ENCODE measurements around the gene TCF4. TPM values are rescaled to one million over a fixed set of nuclear protein-coding genes. Genes with fewer than 3 reads are reported as not detected.
A peak's percentile ranks its signal among the peaks of the same experiment; 100 is the strongest.

TCF4 gene
- total RNA-seq, 2 experiments from 2014 or later = 75.9 to 76.0 TPM

GRCh38 chr18:55515214-55515613 lies 72.8 kb downstream of the TCF4 start:
- peaks cover 40% of the 10 kb centered on the region; the same call in 1 of the 2 replicates for H3K79me2 ChIP-seq (ENCODE audit: insufficient read depth, low read depth, low read length)
- no peak overlapping the region for H3K4me3 ChIP-seq (ENCODE audit: low read depth, low read length, poor library complexity, severe bottlenecking)
- ChIA-PET CTCF (ENCODE audit: unreplicated experiment) (no interaction called here), POLR2A (interaction anchor here (0.5 kb wide), 1 partner anchor 72 kb away, joined by 3 read pairs; no protein-coding TSS in a partner anchor)
- BruUV-seq (replicated peaks) = no TSS peak
- no peaks in the 10 kb centered on the region for H3K9me3 ChIP-seq (ENCODE audit: low read length)
- intact Hi-C loops (cut with micrococcal nuclease; ENCODE audit: unreplicated experiment) = no loop called here
- H3K36me3 ChIP-seq (ENCODE audit: insufficient read depth, low read length) = peaks cover 7% of the 10 kb centered on the region; the same call in 1 of the 2 replicates
- no peak overlapping the region for H3K4me2 ChIP-seq (ENCODE audit: low read length)
- no peak for TF ChIP-seq CTCF (conservative IDR thresholded peaks at IDR 0.05; ENCODE audit: low read length)
- H3K4me1 ChIP-seq (ENCODE audit: insufficient read depth, low read length, poor library complexity, severe bottlenecking) = peaks cover 65% of the 10 kb centered on the region
- no peak overlapping the region for H3K27ac ChIP-seq (ENCODE audit: low read depth, low read length, poor library complexity, severe bottlenecking)
- no peaks in the 10 kb centered on the region for H4K20me1 ChIP-seq (ENCODE audit: insufficient read depth, low read length)
- no peak for DNase-seq (ENCODE audit: low spot score)
- H3K9me2 ChIP-seq (ENCODE audit: insufficient read depth, low read length) = no peaks in the 10 kb centered on the region
- H2AFZ ChIP-seq (ENCODE audit: low read length) = no peak overlapping the region

- Histone ChIP-seq H3K36me3 (ENCODE audit: insufficient read depth, low read length) (peaks cover 7% of the 10 kb centered on the region; the same call in 1 of the 2 replicates), H3K27ac (ENCODE audit: low read depth, low read length, poor library complexity, severe bottlenecking) (peak overlapping the region; percentile 28), H3K4me3 (ENCODE audit: low read depth, low read length, poor library complexity, severe bottlenecking) (no peak overlapping the region), H3K79me2 (ENCODE audit: insufficient read depth, low read depth, low read length) (peaks cover 49% of the 10 kb centered on the region; the same call in 1 of the 2 replicates), H3K4me2 (ENCODE audit: low read length) (peak overlapping the region; percentile 39), H3K9me3 (ENCODE audit: low read length) (no peaks in the 10 kb centered on the region), H3K9me2 (ENCODE audit: insufficient read depth, low read length) (no peaks in the 10 kb centered on the region), H3K4me1 (ENCODE audit: insufficient read depth, low read length, poor library complexity, severe bottlenecking) (peaks cover 58% of the 10 kb centered on the region), H2AFZ (ENCODE audit: low read length) (no peak overlapping the region), H4K20me1 (ENCODE audit: insufficient read depth, low read length) (no peaks in the 10 kb centered on the region)
- no TSS peak for BruUV-seq (replicated peaks)
- ChIA-PET POLR2A (interaction anchor here (0.6 to 1.1 kb wide), 5 partner anchors 13 to 1263 kb away, joined by 3 to 4 read pairs (median 3); no protein-coding TSS in a partner anchor), CTCF (ENCODE audit: unreplicated experiment) (no interaction called here)
- no peak for TF ChIP-seq EZH2phosphoT487 (IDR thresholded peaks at IDR 0.05; ENCODE audit: borderline replicate concordance, low read depth, low read length)
- no peak for TF ChIP-seq CTCF (conservative IDR thresholded peaks at IDR 0.05; ENCODE audit: low read length)
- no peak for DNase-seq (ENCODE audit: low spot score)
- intact Hi-C loops (cut with micrococcal nuclease; ENCODE audit: unreplicated experiment) = loop anchor here (5.0 kb wide), 1 partner anchor 36 kb away; no protein-coding TSS in a partner anchor
Measured at GRCh38 chr18:55513161-55513560, 74.8 kb downstream of the TCF4 start.

GRCh38 chr18:55511277-55511676 lies 76.7 kb downstream of the TCF4 start:
- no TSS peak for BruUV-seq (replicated peaks)
- Histone ChIP-seq H3K79me2 (ENCODE audit: insufficient read depth, low read depth, low read length) (peaks cover 58% of the 10 kb centered on the region; the same call in 1 of the 2 replicates), H4K20me1 (ENCODE audit: insufficient read depth, low read length) (no peaks in the 10 kb centered on the region), H3K36me3 (ENCODE audit: insufficient read depth, low read length) (no peaks in the 10 kb centered on the region), H2AFZ (ENCODE audit: low read length) (peak overlapping the region; percentile 23; the same call in 1 of the 2 replicates), H3K4me3 (ENCODE audit: low read depth, low read length, poor library complexity, severe bottlenecking) (peak overlapping the region; percentile 63), H3K9me3 (ENCODE audit: low read length) (no peaks in the 10 kb centered on the region), H3K4me1 (ENCODE audit: insufficient read depth, low read length, poor library complexity, severe bottlenecking) (peaks cover 62% of the 10 kb centered on the region), H3K9me2 (ENCODE audit: insufficient read depth, low read length) (no peaks in the 10 kb centered on the region), H3K4me2 (ENCODE audit: low read length) (peak overlapping the region; percentile 87), H3K27ac (ENCODE audit: low read depth, low read length, poor library complexity, severe bottlenecking) (peak overlapping the region; percentile 81)
- CTCF ChIA-PET (ENCODE audit: unreplicated experiment) = interaction anchor here (1.5 kb wide), 1 partner anchor 96 kb away, joined by 3 read pairs; no protein-coding TSS in a partner anchor
- TF ChIP-seq CTCF (conservative IDR thresholded peaks at IDR 0.05; ENCODE audit: low read length) (no peak), EZH2phosphoT487 (IDR thresholded peaks at IDR 0.05; ENCODE audit: borderline replicate concordance, low read depth, low read length) (no peak)
- no peak for DNase-seq (ENCODE audit: low spot score)
- POLR2A ChIA-PET = interaction anchor here (0.6 to 2.0 kb wide), 9 partner anchors 10 to 170 kb away, joined by 3 to 8 read pairs (median 4); no protein-coding TSS in a partner anchor
- intact Hi-C loops (cut with micrococcal nuclease; ENCODE audit: unreplicated experiment) = loop anchor here (2.0 to 5.0 kb wide), 2 partner anchors 34 to 88 kb away; no protein-coding TSS in a partner anchor

Measured in OCI-LY7 (cell line).